K562 (cell line): Measurements from ENCODE around the gene TMEM217. TPM values are rescaled to one million over a fixed set of nuclear protein-coding genes. Genes with fewer than 3 reads are reported as not detected.

ENCODE experiments used
- BRF1 ChIP-seq: IDR thresholded peaks from 3 replicates; pipeline ENCODE4 v1.6.1; 2011; ENCODE audit warnings: borderline replicate concordance, mild to moderate bottlenecking; ENCODE audit not compliant: insufficient read length; ENCODE audit errors: extremely low read depth
- CBFA2T3 ChIP-seq: fragments of 450-650 bp; IDR thresholded peaks from 2 replicates; pipeline ENCODE4 v1.6.1; 2017
- ETV6 ChIP-seq, 3 experiments: fragments of 150-350 bp in 1 of 3; sonication (generic) in 1 of 3; formaldehyde crosslinking in 1 of 3; IDR thresholded peaks; 2 replicates each; pipeline versions ENCODE4 v1.6.1 to v1.8.0; 2014 to 2022; ENCODE audit warnings: borderline replicate concordance in 2 of 3, low read depth in 2 of 3, antibody characterized with exemption in 1 of 3, low read length in 1 of 3, mild to moderate bottlenecking in 1 of 3, missing genetic modification reagents in 1 of 3
- FIP1L1 ChIP-seq: fragments of 200-400 bp; formaldehyde crosslinking; IDR thresholded peaks from 2 replicates; pipeline ENCODE4 v1.6.1; 2018; ENCODE audit warnings: mild to moderate bottlenecking, low read depth, low read length; ENCODE audit not compliant: poor library complexity, severe bottlenecking
- GATAD2B ChIP-seq: fragments of 450-650 bp; IDR thresholded peaks from 2 replicates; pipeline ENCODE4 v1.6.1; 2017; ENCODE audit warnings: mild to moderate bottlenecking, borderline replicate concordance
- HCFC1 ChIP-seq: IDR thresholded peaks from 2 replicates; pipeline ENCODE4 v1.6.1; 2012; ENCODE audit warnings: low read depth, low read length, improper control_type of control experiment
- HDGF ChIP-seq: fragments of 450-650 bp; IDR thresholded peaks from 2 replicates; pipeline ENCODE4 v1.6.1; 2016
- HMG20A ChIP-seq: fragments of 450-650 bp; formaldehyde crosslinking; conservative IDR thresholded peaks from 2 replicates; pipeline ENCODE4 v1.4.0; 2020; ENCODE audit warnings: mild to moderate bottlenecking, mixed read lengths
- KAT7 ChIP-seq: sonication (generic); formaldehyde crosslinking; IDR thresholded peaks from 2 replicates; pipeline ENCODE4 v1.8.0; 2022; ENCODE audit warnings: missing genetic modification reagents, mild to moderate bottlenecking, borderline replicate concordance
- NELFE ChIP-seq: IDR thresholded peaks from 2 replicates; pipeline ENCODE4 v1.6.1; 2011; ENCODE audit warnings: mild to moderate bottlenecking; ENCODE audit not compliant: insufficient read depth, insufficient read length
- NRF1 ChIP-seq, 2 experiments: fragments of 450-650 bp; IDR thresholded peaks in 1 of 2; conservative IDR thresholded peaks in 1 of 2; 2 replicates each; pipeline ENCODE4 v1.6.1; 2014; ENCODE audit warnings: mild to moderate bottlenecking in 2 of 2
- SNIP1 ChIP-seq: fragments of 450-650 bp; IDR thresholded peaks from 2 replicates; pipeline ENCODE4 v1.7.1; 2017; ENCODE audit warnings: low read depth, mild to moderate bottlenecking
- SP1 ChIP-seq: sonication (generic); formaldehyde crosslinking; IDR thresholded peaks from 2 replicates; pipeline ENCODE4 v1.8.1; 2022; ENCODE audit warnings: mild to moderate bottlenecking, missing genetic modification reagents
- STAG1 ChIP-seq: sonication (generic); formaldehyde crosslinking; IDR thresholded peaks from 2 replicates; pipeline ENCODE4 v1.5.0; 2020; ENCODE audit warnings: missing genetic modification reagents, borderline replicate concordance
- TSC22D4 ChIP-seq: fragments of 450-650 bp; IDR thresholded peaks from 2 replicates; pipeline ENCODE4 v1.6.1; 2016; ENCODE audit warnings: missing genetic modification characterization, missing biosample characterization, control low read depth
- U2AF1 ChIP-seq: fragments of 200-400 bp; formaldehyde crosslinking; optimal IDR thresholded peaks from 2 replicates; pipeline ENCODE3; 2017; ENCODE audit warnings: mild to moderate bottlenecking, low read depth, low read length, moderate library complexity
- UBTF ChIP-seq, 2 experiments: IDR thresholded peaks; 2 replicates each; pipeline ENCODE4 v1.6.1; 2012; ENCODE audit warnings: improper control_type of control experiment in 2 of 2, low read depth in 2 of 2, low read length in 2 of 2, borderline replicate concordance in 1 of 2
- ZBTB34 ChIP-seq: fragments of 250-450 bp; sonication (Bioruptor Pico); IDR thresholded peaks from 2 replicates; pipeline ENCODE4 v1.8.0; 2021; ENCODE audit warnings: mild to moderate bottlenecking, moderate library complexity
- ZNF133 ChIP-seq: fragments of 250-450 bp; sonication (Bioruptor Pico); IDR thresholded peaks from 2 replicates; pipeline ENCODE4 v1.4.0; 2020; ENCODE audit warnings: mild to moderate bottlenecking
- ZNF24 ChIP-seq: fragments of 450-650 bp; IDR thresholded peaks from 2 replicates; pipeline ENCODE4 v1.6.1; 2016
- polyA plus RNA-seq, 8 experiments: library from polyadenylated mRNA; depleted of rRNA in 4 of 8; stranded (reverse) in 5 of 8; unstranded in 3 of 8; fragments of >200 nt; fragmentation: Nextera tagmentation in 2 of 8; fragmentation: Illumina TruSeq in 1 of 8; extraction: Ambion mirVana in 2 of 8; extraction: Trizol in 1 of 8; gene quantifications; 2 replicates each; pipeline versions ENCODE4 v1.2.1 to v1.2.3, GENCODE V29; 2011 to 2014; ENCODE audit warnings: inconsistent platforms in 1 of 8, missing spikeins in 1 of 8
- total RNA-seq, 7 experiments: library from RNA; depleted of rRNA in 6 of 7; stranded (reverse); fragments of >200 nt in 6 of 7; fragmentation: Illumina TruSeq in 2 of 7; extraction: Trizol in 2 of 7; gene quantifications; 2 replicates each; pipeline versions ENCODE4 v1.2.1 to v1.2.3, GENCODE V29; 2011 to 2021; ENCODE audit warnings: low replicate concordance in 1 of 7
- TF ChIP-seq, protein P1 (sequence below), 3 experiments: fragments of 200-800 bp in 1 of 3; sonication (Bioruptor generic) in 1 of 3; sonication (generic) in 1 of 3; formaldehyde crosslinking in 1 of 3; IDR thresholded peaks; 2 replicates each; pipeline versions ENCODE4 v1.6.1 to v1.8.0; 2016 to 2022; ENCODE audit warnings: mild to moderate bottlenecking in 2 of 3, missing compliant biosample characterization in 2 of 3, missing genetic modification characterization in 2 of 3, missing genetic modification reagents in 1 of 3

TMEM217 gene
- total and polyA plus RNA-seq, 9 of the 15 experiments (the other 6 are each of a cell fraction or from before 2014, with no cell fraction given): 1.3 to 8.0 (median 1.9) TPM

- TF ChIP-seq NRF1 (conservative IDR thresholded peaks at IDR 0.05 in 1 of 2, IDR thresholded peaks at IDR 0.05 in 1 of 2) (peak; percentile 2 to 52; a peak in 3 of 4 replicates), STAG1 (0 out of 2 replicates have a peak, but pooled peaks have one; percentile 30), HCFC1 (no peak), NELFE (no peak), TSC22D4 (tag) (no peak), KAT7 (CRISPR knock-in tag) (no peak; the same call in 1 of the 2 replicates), HDGF (no peak), HMG20A (no peak), FIP1L1 (no peak), SP1 (CRISPR knock-in tag) (peak; percentile 91), SNIP1 (no peak), ZBTB34 (CRISPR knock-in tag) (no peak), CBFA2T3 (peak; percentile 20; the same call in 1 of the 2 replicates), GATAD2B (no peak), ETV6 (IDR thresholded peaks at IDR 0.05; ENCODE audit: borderline replicate concordance in 1 of 2, low read depth in 2 of 2, low read length in 1 of 2) (no peak), ETV6 (CRISPR knock-in tag; IDR thresholded peaks at IDR 0.05; ENCODE audit: borderline replicate concordance) (no peak), UBTF (IDR thresholded peaks at IDR 0.05; ENCODE audit: borderline replicate concordance in 1 of 2, low read depth in 2 of 2, low read length in 2 of 2) (0 out of 4 replicates have a peak, but pooled peaks of 1 of the 2 experiments have one; percentile 44), ZNF24 (0 out of 2 replicates have a peak, but pooled peaks have one; percentile 18), U2AF1 (no peak), ZNF133 (no peak), BRF1 (no peak)
- TF ChIP-seq, protein P1, sequence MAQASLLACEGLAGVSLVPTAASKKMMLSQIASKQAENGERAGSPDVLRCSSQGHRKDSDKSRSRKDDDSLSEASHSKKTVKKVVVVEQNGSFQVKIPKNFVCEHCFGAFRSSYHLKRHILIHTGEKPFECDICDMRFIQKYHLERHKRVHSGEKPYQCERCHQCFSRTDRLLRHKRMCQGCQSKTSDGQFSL (CRISPR knock-in tag; IDR thresholded peaks at IDR 0.05): peak; percentile 37; the same call in 1 of the 2 replicates
- TF ChIP-seq, protein P1 (tag; IDR thresholded peaks at IDR 0.05): no peak
These were observed 88.3 kb downstream of the TMEM217 start, which contains the start of gene PIM1 (continued) for GRCh38 chr6:37169496-37170272.
